Neutrophil (primary cell): ENCODE measurements around the gene NBAS.

Source experiments
- H3K27ac ChIP-seq: fragments of 200-600 bp; sonication (generic); 2 replicates; pipeline ENCODE4 v1.5.1; 2016; ENCODE audit warnings: mild to moderate bottlenecking, moderate library complexity
- H3K27me3 ChIP-seq: fragments of 200-600 bp; sonication (generic); 2 replicates; pipeline ENCODE4 v1.6.0; 2016; ENCODE audit warnings: mild to moderate bottlenecking
- H3K36me3 ChIP-seq: fragments of 200-600 bp; sonication (generic); 2 replicates; pipeline ENCODE4 v1.5.1; 2017
- H3K4me1 ChIP-seq, 2 experiments: fragments of 200-600 bp in 1 of 2; sonication (generic) in 1 of 2; 1 replicate in 1 of 2; 2 replicates in 1 of 2; pipeline versions ENCODE4 v1.5.1 to v1.6.1; 2013 to 2016; ENCODE audit warnings: low read depth in 1 of 2, low read length in 1 of 2, mild to moderate bottlenecking in 1 of 2, moderate library complexity in 1 of 2; ENCODE audit not compliant: control insufficient read depth in 1 of 2, insufficient read depth in 1 of 2
- H3K4me3 ChIP-seq, 2 experiments: fragments of 200-600 bp in 1 of 2; sonication (generic) in 1 of 2; 1 replicate in 1 of 2; 2 replicates in 1 of 2; pipeline ENCODE4 v1.5.1; 2013 to 2016; ENCODE audit warnings: low read depth in 1 of 2, low read length in 1 of 2, mild to moderate bottlenecking in 1 of 2, moderate library complexity in 1 of 2
- H3K9me3 ChIP-seq: fragments of 200-600 bp; sonication (generic); 2 replicates; pipeline ENCODE4 v1.5.1; 2016
- TF ChIP-seq, protein P1 (sequence below): fragments of 200-600 bp; sonication (generic); IDR thresholded peaks from 2 replicates; pipeline ENCODE4 v1.5.1; 2016; ENCODE audit warnings: antibody characterized with exemption

Gene NBAS

DNA sequence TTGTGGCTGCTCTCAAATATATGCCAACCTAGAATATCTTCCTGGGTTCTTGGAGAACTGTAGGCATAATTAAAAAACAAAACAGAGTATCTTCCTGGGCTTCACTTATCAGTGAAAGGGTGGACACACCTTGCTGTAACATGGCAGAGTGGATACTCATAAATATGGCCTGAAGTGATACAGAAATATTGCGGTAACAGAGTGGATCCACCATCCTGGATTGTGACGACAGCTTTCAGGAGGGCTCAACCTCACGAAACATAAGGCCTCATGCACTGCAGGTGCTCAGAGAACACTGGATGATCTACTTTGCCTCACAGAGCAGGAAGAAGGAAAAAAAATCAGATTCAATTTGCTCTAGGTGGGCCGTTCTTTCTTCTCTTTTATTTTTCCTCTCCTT, 336.0 kb downstream of the NBAS start:
- Histone ChIP-seq H3K27me3 (no peaks in the 10 kb centered on the region), H3K9me3 (no peaks in the 10 kb centered on the region), H3K27ac (no peak overlapping the region), H3K36me3 (peaks cover 8% of the 10 kb centered on the region), H3K4me1 (peaks cover 0 to 8% of the 10 kb centered on the region in 2 experiments), H3K4me3 (no peak overlapping the region)
- TF ChIP-seq, protein P1, sequence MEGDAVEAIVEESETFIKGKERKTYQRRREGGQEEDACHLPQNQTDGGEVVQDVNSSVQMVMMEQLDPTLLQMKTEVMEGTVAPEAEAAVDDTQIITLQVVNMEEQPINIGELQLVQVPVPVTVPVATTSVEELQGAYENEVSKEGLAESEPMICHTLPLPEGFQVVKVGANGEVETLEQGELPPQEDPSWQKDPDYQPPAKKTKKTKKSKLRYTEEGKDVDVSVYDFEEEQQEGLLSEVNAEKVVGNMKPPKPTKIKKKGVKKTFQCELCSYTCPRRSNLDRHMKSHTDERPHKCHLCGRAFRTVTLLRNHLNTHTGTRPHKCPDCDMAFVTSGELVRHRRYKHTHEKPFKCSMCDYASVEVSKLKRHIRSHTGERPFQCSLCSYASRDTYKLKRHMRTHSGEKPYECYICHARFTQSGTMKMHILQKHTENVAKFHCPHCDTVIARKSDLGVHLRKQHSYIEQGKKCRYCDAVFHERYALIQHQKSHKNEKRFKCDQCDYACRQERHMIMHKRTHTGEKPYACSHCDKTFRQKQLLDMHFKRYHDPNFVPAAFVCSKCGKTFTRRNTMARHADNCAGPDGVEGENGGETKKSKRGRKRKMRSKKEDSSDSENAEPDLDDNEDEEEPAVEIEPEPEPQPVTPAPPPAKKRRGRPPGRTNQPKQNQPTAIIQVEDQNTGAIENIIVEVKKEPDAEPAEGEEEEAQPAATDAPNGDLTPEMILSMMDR, result no peak

DNA sequence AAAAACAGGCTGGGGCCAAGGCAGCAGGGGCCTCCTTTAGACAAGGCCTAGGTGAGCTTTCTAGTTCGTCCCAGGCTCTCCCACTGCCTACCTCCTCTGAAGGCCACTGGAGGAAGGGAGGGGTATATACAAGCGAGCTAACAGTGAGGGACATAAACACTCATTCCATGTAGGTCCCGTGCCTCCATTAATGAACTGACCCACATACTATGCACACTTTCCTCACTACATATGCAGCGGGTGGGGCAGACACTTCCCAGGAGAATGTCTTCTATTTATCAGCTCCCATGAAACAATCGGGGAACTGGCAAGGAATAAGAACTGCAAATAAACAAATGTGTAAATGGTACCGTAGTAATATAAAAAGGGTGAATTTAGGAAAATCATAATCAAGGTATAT, 336.5 kb downstream of the NBAS start:
- Histone ChIP-seq H3K27me3 (no peaks in the 10 kb centered on the region), H3K4me3 (no peak overlapping the region), H3K27ac (no peak overlapping the region), H3K9me3 (no peaks in the 10 kb centered on the region), H3K4me1 (peaks cover 0 to 3% of the 10 kb centered on the region in 2 experiments), H3K36me3 (peaks cover 8% of the 10 kb centered on the region)
- TF ChIP-seq, protein P1, result no peak

DNA sequence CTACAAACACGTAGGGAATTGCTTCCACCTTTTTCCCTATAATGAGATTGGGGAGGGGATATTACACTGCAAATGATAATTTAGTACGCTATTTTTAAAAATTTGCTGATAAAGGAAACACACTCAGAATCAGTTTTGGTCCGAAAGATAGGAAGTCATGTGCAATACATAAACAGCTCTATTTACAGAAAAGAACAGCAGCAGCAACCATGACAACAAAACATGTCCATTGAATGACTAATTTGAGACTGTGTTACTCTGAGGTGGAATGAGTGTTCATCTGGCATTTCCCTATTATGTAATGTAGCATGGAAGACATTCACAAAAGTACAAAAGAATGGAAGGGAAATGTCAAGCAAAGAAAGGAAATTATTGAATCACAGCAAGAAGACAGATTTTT, 337.2 kb downstream of the NBAS start:
- H3K36me3 ChIP-seq, result peaks cover 8% of the 10 kb centered on the region
- no peaks in the 10 kb centered on the region for H3K4me1 ChIP-seq
- H3K27me3 ChIP-seq, result no peaks in the 10 kb centered on the region
- H3K27ac ChIP-seq, result no peak overlapping the region
- H3K4me3 ChIP-seq, result no peak overlapping the region
- no peaks in the 10 kb centered on the region for H3K9me3 ChIP-seq
- TF ChIP-seq, protein P1, result no peak

DNA sequence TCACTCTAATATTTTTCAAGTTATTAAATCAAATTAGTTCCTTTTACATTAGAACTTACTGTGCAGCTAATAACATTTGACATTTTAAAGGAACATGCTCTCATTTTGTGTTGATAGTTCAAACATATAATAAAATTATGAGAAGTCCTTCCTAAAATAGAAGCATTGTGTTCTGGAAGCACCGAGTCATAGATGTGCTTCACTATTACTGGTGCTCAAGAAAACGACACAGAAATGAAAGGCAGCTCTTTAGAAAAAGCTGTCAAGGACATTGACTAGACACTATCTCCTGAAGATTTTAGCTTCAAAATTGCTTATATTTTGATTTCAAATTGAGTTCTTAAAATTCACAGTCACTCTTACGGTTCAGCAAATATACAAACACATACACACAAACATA, 338.3 kb downstream of the NBAS start:
- Histone ChIP-seq H3K27me3 (no peaks in the 10 kb centered on the region), H3K4me3 (no peak overlapping the region), H3K27ac (no peak overlapping the region), H3K36me3 (peaks cover 13% of the 10 kb centered on the region), H3K4me1 (no peaks in the 10 kb centered on the region), H3K9me3 (no peaks in the 10 kb centered on the region)
- TF ChIP-seq, protein P1, result no peak

DNA sequence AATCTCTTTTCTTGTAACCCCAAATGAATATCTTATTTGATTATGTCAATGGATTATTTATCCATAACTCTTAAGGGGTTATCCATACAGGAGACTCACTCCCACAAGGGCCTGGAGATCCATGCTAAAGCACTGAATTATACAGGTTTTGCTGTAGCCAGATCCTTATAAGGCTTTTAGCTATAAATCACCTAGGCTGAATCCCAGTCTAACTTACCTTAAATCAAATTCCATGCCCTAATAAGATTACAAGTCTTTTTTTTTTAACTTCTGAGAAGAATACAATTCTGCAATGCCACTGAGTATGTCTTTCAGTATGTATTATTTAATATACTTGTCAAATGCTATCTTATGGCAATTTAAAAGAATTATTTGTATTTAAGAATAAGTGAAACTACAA, 340.5 kb downstream of the NBAS start:
- Histone ChIP-seq H3K4me1 (no peaks in the 10 kb centered on the region), H3K4me3 (no peak overlapping the region), H3K9me3 (no peaks in the 10 kb centered on the region), H3K36me3 (peaks cover 13% of the 10 kb centered on the region), H3K27me3 (no peaks in the 10 kb centered on the region), H3K27ac (no peak overlapping the region)
- TF ChIP-seq, protein P1, result no peak

DNA sequence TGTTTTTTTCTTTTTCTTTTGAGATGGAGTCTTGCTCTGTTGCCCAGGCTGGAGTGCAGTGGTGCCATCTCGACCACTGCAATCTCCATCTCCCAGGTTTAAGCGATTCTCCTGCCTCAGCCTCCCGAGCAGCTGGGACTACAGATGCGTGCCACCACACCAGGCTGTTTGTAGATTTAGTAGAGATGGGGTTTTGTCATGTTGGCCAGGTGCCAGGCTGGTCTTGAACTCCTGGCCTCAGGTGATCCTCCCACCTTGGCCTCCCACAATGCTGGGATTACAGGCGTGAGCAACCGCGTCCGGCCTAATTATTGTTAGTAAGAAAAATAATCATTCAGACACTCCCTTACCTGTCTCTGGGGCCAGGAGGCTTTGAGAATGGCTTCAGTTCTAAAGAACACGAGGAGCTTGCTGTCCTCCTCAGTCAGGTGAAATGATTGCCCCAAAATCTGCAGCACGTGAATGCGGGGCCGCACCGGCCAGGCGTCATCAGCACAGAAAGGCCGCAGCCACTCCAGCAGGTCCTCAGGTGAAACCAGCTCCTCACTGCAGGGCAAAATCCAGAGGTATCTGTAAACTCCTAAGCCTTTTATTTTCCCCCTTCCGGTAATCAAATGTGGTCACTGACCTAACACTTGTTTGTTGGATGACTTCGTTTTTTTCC, 342.6 kb downstream of the NBAS start:
- Histone ChIP-seq H3K27me3 (no peaks in the 10 kb centered on the region), H3K27ac (no peak overlapping the region), H3K36me3 (peaks cover 5% of the 10 kb centered on the region), H3K9me3 (no peaks in the 10 kb centered on the region), H3K4me3 (no peak overlapping the region), H3K4me1 (no peaks in the 10 kb centered on the region)
- TF ChIP-seq, protein P1, result no peak
